CD4-positive, alpha-beta memory T cell (primary cell): ENCODE data around the gene ISY1. TPM values are rescaled to one million over a fixed set of nuclear protein-coding genes. Genes with fewer than 3 reads are reported as not detected.

Experiments used
- CTCF ChIA-PET: fragments of 350-600 bp; sonication (Branson Sonifier 250); formaldehyde crosslinking; loops from one replicate; lab custom pipeline; 2021; ENCODE audit warnings: inconsistent platforms; ENCODE audit not compliant: partially characterized antibody; lab: Charles Lee
- POLR2A ChIA-PET: fragments of 350-600 bp; sonication (Branson Sonifier 250); formaldehyde crosslinking; loops from one replicate; lab custom pipeline; 2021; ENCODE audit not compliant: partially characterized antibody; lab: Charles Lee
- DNase-seq, 5 donors: peaks; one replicate each; pipeline versions ENCODE4 v3.0.0 to v3.0.0-alpha.2; 2020 to 2022; ENCODE audit warnings: mixed read lengths in 1 of 5
- H3K27ac ChIP-seq: one replicate; pipeline ENCODE4 v1.7.0; 2013; ENCODE audit warnings: low read depth, low read length
- H3K27me3 ChIP-seq: 2 replicates; pipeline ENCODE4 v1.7.0; 2013; ENCODE audit warnings: mild to moderate bottlenecking, low read length, moderate library complexity; ENCODE audit not compliant: insufficient read depth
- H3K36me3 ChIP-seq: 2 replicates; pipeline ENCODE4 v1.7.0; 2013; ENCODE audit warnings: mild to moderate bottlenecking, low read length, moderate library complexity; ENCODE audit not compliant: insufficient read depth
- H3K4me1 ChIP-seq: 2 replicates; pipeline ENCODE4 v1.7.0; 2013; ENCODE audit warnings: mild to moderate bottlenecking, low read length, moderate library complexity; ENCODE audit not compliant: insufficient read depth
- H3K4me3 ChIP-seq, 2 donors: one replicate each; pipeline ENCODE4 v1.7.0; 2013; ENCODE audit warnings: low read length in 2 of 2, mild to moderate bottlenecking in 1 of 2
- H3K9me3 ChIP-seq, 2 donors: one replicate each; pipeline ENCODE4 v1.7.0; 2013; ENCODE audit warnings: low read length in 2 of 2, control low read depth in 1 of 2; ENCODE audit not compliant: control insufficient read depth in 1 of 2
- H3K27ac Mint-ChIP-seq, 7 donors: one replicate each; pipeline ENCODE4 v1.8.0; 2020 to 2021; ENCODE audit warnings: mixed read lengths in 7 of 7, mild to moderate bottlenecking in 6 of 7, inconsistent platforms in 3 of 7, moderate library complexity in 3 of 7
- H3K27me3 Mint-ChIP-seq, 2 donors: one replicate each; pipeline ENCODE4 v1.8.0; 2020 to 2021; ENCODE audit warnings: mixed read lengths in 2 of 2
- H3K36me3 Mint-ChIP-seq, 2 donors: one replicate each; pipeline ENCODE4 v1.8.0; 2020 to 2021; ENCODE audit warnings: mixed read lengths in 2 of 2, inconsistent platforms in 1 of 2, mild to moderate bottlenecking in 1 of 2
- H3K4me1 Mint-ChIP-seq, 4 donors: one replicate each; pipeline ENCODE4 v1.8.0; 2020 to 2021; ENCODE audit warnings: mixed read lengths in 4 of 4, mild to moderate bottlenecking in 1 of 4
- H3K4me3 Mint-ChIP-seq, 8 donors: one replicate each; pipeline ENCODE4 v1.8.0; 2020 to 2021; ENCODE audit warnings: mixed read lengths in 8 of 8, mild to moderate bottlenecking in 7 of 8, moderate library complexity in 6 of 8, inconsistent platforms in 3 of 8
- H3K9me3 Mint-ChIP-seq, 8 donors: one replicate each; pipeline ENCODE4 v1.8.0; 2020 to 2021; ENCODE audit warnings: mixed read lengths in 8 of 8, mild to moderate bottlenecking in 5 of 8, inconsistent platforms in 3 of 8, moderate library complexity in 1 of 8
- intact Hi-C: fragments of 100-400 bp; cut with micrococcal nuclease; formaldehyde crosslinking; loops from one replicate; pipeline ENCODE4 v1.15.1; 2023
- polyA plus RNA-seq, 2 donors: library from polyadenylated mRNA; unstranded; fragments of 300-500 nt; fragmentation: Illumina TruSeq; gene quantifications; one replicate each; pipeline ENCODE4 v1.2.3, GENCODE V29; 2021
- total RNA-seq, 2 experiments: library from RNA; stranded (reverse); gene quantifications; one replicate each; pipeline ENCODE4 v1.2.3, GENCODE V29; 2021

The ISY1 gene
- total and polyA plus RNA-seq, 4 experiments from 2014 or later: 29.5 to 104 (median 66.5) TPM

GRCh38 chr3:129121792-129122411 is 39.0 kb downstream of the ISY1 start, which contains the start of gene RAB43:
Gene RAB43, minus strand, starts transcription at chr3:129121804. Its CDS starts 315 bp downstream, at chr3:129121489.
- no peaks in the 10 kb centered on the region for H3K27me3 Mint-ChIP-seq
- peak within 1 kb of the TSS; percentile 92 to 99 (median 94) for H3K4me3 Mint-ChIP-seq
- intact Hi-C loops: loop anchor here (1.0 to 5.0 kb wide), 2 partner anchors 62 to 245 kb away; partner anchors contain the start of gene ACAD9
- Histone ChIP-seq H3K27me3 (no peaks in the 10 kb centered on the region), H3K4me3 (peak within 1 kb of the TSS; percentile 73 to 79), H3K36me3 (peaks cover 9% of the 10 kb centered on the region), H3K9me3 (no peaks in the 10 kb centered on the region), H3K4me1 (peaks cover 40% of the 10 kb centered on the region), H3K27ac (peak within 1 kb of the TSS; percentile 62)
- peaks cover 23 to 57% (median 40%) of the 10 kb centered on the region in 4 donors for H3K4me1 Mint-ChIP-seq
- H3K9me3 Mint-ChIP-seq: peaks cover 0 to 2% (median 0%) of the 10 kb centered on the region in 8 donors
- POLR2A ChIA-PET: interaction anchor here (0.6 to 8.7 kb wide), 24 partner anchors 11 to 998 kb away, joined by 3 to 133 read pairs (median 7); partner anchors contain the start of genes CFAP92, CNBP, COPG1 and HMCES
- H3K36me3 Mint-ChIP-seq: peaks cover 17 to 36% of the 10 kb centered on the region in 2 donors
- CTCF ChIA-PET: interaction anchor here (1.0 to 11.7 kb wide), 8 partner anchors 13 to 441 kb away, joined by 3 to 132 read pairs (median 8); no protein-coding TSS in a partner anchor
- peak within 1 kb of the TSS; percentile 94 to 99 (median 98) for H3K27ac Mint-ChIP-seq
- DNase-seq: peak; percentile 82 to 88 (median 84)

- Histone ChIP-seq H3K27me3 (no peaks in the 10 kb centered on the region), H3K4me1 (peaks cover 46% of the 10 kb centered on the region), H3K4me3 (peak overlapping the region; percentile 73 to 79), H3K27ac (peak overlapping the region; percentile 62), H3K9me3 (no peaks in the 10 kb centered on the region), H3K36me3 (peaks cover 9% of the 10 kb centered on the region)
- peak in 2 of 5 donors; percentile 44 to 66 for DNase-seq
- Mint-ChIP-seq H3K4me3 (peak overlapping the region; percentile 92 to 99 (median 94)), H3K4me1 (peaks cover 29 to 64% (median 46%) of the 10 kb centered on the region in 4 donors), H3K27me3 (no peaks in the 10 kb centered on the region), H3K27ac (peak overlapping the region; percentile 94 to 99 (median 98)), H3K9me3 (peaks cover 0 to 2% (median 0%) of the 10 kb centered on the region in 8 donors), H3K36me3 (peaks cover 22 to 39% of the 10 kb centered on the region in 2 donors)
- intact Hi-C loops: loop anchor here (1.0 to 5.0 kb wide), 2 partner anchors 63 to 244 kb away; partner anchors contain the start of gene ACAD9
- ChIA-PET POLR2A (interaction anchor here (0.6 to 8.7 kb wide), 40 partner anchors 8 to 997 kb away, joined by 3 to 133 read pairs (median 5); partner anchors contain the start of genes ACAD9, CFAP92, CNBP and COPG1), CTCF (interaction anchor here (0.6 to 11.7 kb wide), 14 partner anchors 12 to 441 kb away, joined by 3 to 132 read pairs (median 6); a partner anchor contains a TSS)
Measured at GRCh38 chr3:129121016-129121791, 39.7 kb downstream of the ISY1 start.

- H3K9me3 Mint-ChIP-seq: peaks cover 0 to 2% (median 0%) of the 10 kb centered on the region in 8 donors
- DNase-seq: peak; percentile 92 to 97 (median 95)
- H3K4me1 ChIP-seq: peaks cover 54% of the 10 kb centered on the region
- peak overlapping the region; percentile 73 to 79 for H3K4me3 ChIP-seq
- H3K4me3 Mint-ChIP-seq: peak overlapping the region; percentile 92 to 99 (median 94)
- H3K36me3 ChIP-seq: peaks cover 9% of the 10 kb centered on the region
- no peaks in the 10 kb centered on the region for H3K9me3 ChIP-seq
- CTCF ChIA-PET: interaction anchor here (0.6 to 11.7 kb wide), 16 partner anchors 11 to 439 kb away, joined by 3 to 132 read pairs (median 6); a partner anchor contains a TSS
- POLR2A ChIA-PET: interaction anchor here (0.9 to 8.7 kb wide), 34 partner anchors 9 to 997 kb away, joined by 3 to 133 read pairs (median 6); partner anchors contain the start of genes ACAD9, CFAP92, CNBP and COPG1
- no peaks in the 10 kb centered on the region for H3K27me3 Mint-ChIP-seq
- peaks cover 34 to 70% (median 52%) of the 10 kb centered on the region in 4 donors for H3K4me1 Mint-ChIP-seq
- intact Hi-C loops: loop anchor here (1.0 to 5.0 kb wide), 6 partner anchors 41 to 320 kb away; partner anchors contain the start of genes ACAD9, COPG1, IFT122 and ISY1
- peak overlapping the region; percentile 62 for H3K27ac ChIP-seq
- peak overlapping the region; percentile 94 to 99 (median 98) for H3K27ac Mint-ChIP-seq
- no peaks in the 10 kb centered on the region for H3K27me3 ChIP-seq
- peaks cover 27 to 43% of the 10 kb centered on the region in 2 donors for H3K36me3 Mint-ChIP-seq
Measured at GRCh38 chr3:129120254-129121004, 40.4 kb downstream of the ISY1 start.

GRCh38 chr3:129119365-129120100 is 41.3 kb downstream of the ISY1 start:
- intact Hi-C loops: loop anchor here (1.0 to 5.0 kb wide), 6 partner anchors 42 to 321 kb away; partner anchors contain the start of genes ACAD9, COPG1, IFT122 and ISY1
- Histone ChIP-seq H3K9me3 (no peaks in the 10 kb centered on the region), H3K4me1 (peaks cover 62% of the 10 kb centered on the region), H3K27ac (peak overlapping the region; percentile 62), H3K27me3 (no peaks in the 10 kb centered on the region), H3K36me3 (peaks cover 9% of the 10 kb centered on the region), H3K4me3 (peak overlapping the region; percentile 73 to 79)
- DNase-seq: peak in 4 of 5 donors; percentile 9 to 50 (median 10)
- ChIA-PET POLR2A (interaction anchor here (0.6 to 8.7 kb wide), 26 partner anchors 8 to 486 kb away, joined by 3 to 133 read pairs (median 6); partner anchors contain the start of genes ACAD9, CNBP, COPG1 and HMCES), CTCF (interaction anchor here (1.0 to 11.7 kb wide), 18 partner anchors 13 to 197 kb away, joined by 3 to 132 read pairs (median 6); a partner anchor contains a TSS)
- Mint-ChIP-seq H3K4me3 (peak overlapping the region; percentile 92 to 99 (median 94)), H3K36me3 (peaks cover 27 to 47% of the 10 kb centered on the region in 2 donors), H3K9me3 (peaks cover 0 to 2% (median 0%) of the 10 kb centered on the region in 8 donors), H3K27me3 (no peaks in the 10 kb centered on the region), H3K27ac (peak overlapping the region; percentile 94 to 99 (median 98)), H3K4me1 (peaks cover 36 to 76% (median 56%) of the 10 kb centered on the region in 4 donors)

GRCh38 chr3:129118745-129119144 is 42.1 kb downstream of the ISY1 start:
- no peaks in the 10 kb centered on the region for H3K27me3 ChIP-seq
- H3K27ac ChIP-seq: peak overlapping the region; percentile 62
- H3K9me3 Mint-ChIP-seq: peaks cover 0 to 2% (median 0%) of the 10 kb centered on the region in 8 donors
- ChIA-PET CTCF (interaction anchor here (0.8 to 11.7 kb wide), 15 partner anchors 17 to 148 kb away, joined by 3 to 132 read pairs (median 5); no protein-coding TSS in a partner anchor), POLR2A (interaction anchor here (0.6 to 8.7 kb wide), 20 partner anchors 8 to 196 kb away, joined by 3 to 133 read pairs (median 11); partner anchors contain the start of genes CNBP, COPG1 and HMCES)
- peak overlapping the region; percentile 94 to 99 (median 98) for H3K27ac Mint-ChIP-seq
- intact Hi-C loops: loop anchor here (1.0 kb wide), 1 partner anchor 65 kb away; no protein-coding TSS in a partner anchor
- peak overlapping the region; percentile 73 to 79 for H3K4me3 ChIP-seq
- no peaks in the 10 kb centered on the region for H3K27me3 Mint-ChIP-seq
- peak; percentile 84 to 91 (median 87) for DNase-seq
- peak overlapping the region; percentile 92 to 99 (median 94) for H3K4me3 Mint-ChIP-seq
- H3K36me3 ChIP-seq: peaks cover 9% of the 10 kb centered on the region
- peaks cover 31 to 50% of the 10 kb centered on the region in 2 donors for H3K36me3 Mint-ChIP-seq
- H3K4me1 ChIP-seq: peaks cover 70% of the 10 kb centered on the region
- H3K9me3 ChIP-seq: no peaks in the 10 kb centered on the region
- peaks cover 40 to 83% (median 63%) of the 10 kb centered on the region in 4 donors for H3K4me1 Mint-ChIP-seq
